H4 (cell line): Measurements from ENCODE around the gene CERS6. TPM values are rescaled to one million over a fixed set of nuclear protein-coding genes. Genes with fewer than 3 reads are reported as not detected.

Source experiments
- DNase-seq: peaks from one replicate; pipeline ENCODE4 v3.0.0-alpha.2; 2015; ENCODE audit warnings: low spot score
- total RNA-seq: library from RNA; depleted of rRNA; stranded (reverse); fragments of >200 nt; shearing (Covaris generic); gene quantifications from 2 replicates; pipeline ENCODE4 v1.2.3, GENCODE V29; 2014

The CERS6 gene
- total RNA-seq, 1 experiment from 2014 or later: 18.8 TPM

DNA sequence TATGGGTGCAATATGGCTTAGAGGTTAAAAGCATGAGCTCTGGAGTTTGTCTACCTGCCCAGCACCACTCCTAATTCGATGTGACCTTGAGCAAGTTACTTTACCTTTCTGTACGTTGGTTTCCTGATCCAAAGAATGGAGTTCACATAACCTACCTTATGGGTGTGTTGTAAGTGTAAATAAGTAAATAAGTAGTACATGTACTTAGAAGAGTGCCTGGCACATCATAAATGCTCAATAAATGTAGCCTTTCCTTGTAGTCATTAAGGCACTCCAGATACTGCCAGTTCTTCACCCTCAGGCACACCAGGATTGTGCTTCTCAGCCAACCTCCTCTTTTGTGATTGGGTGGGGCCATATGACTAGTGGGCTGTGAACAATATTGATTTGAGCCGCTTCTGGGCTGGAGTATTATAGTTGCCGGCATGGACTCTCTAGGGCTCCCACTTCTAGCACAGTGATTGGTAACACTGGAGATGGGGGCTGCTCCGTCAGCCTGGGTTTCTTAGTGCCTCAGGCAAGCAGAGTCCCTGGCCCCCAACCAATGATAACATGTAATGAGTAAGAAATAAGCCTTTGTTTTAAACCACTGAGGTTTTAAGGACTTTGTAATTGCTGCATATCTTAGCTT is 244.7 kb downstream of the CERS6 start:
- DNase-seq: no peak

DNA sequence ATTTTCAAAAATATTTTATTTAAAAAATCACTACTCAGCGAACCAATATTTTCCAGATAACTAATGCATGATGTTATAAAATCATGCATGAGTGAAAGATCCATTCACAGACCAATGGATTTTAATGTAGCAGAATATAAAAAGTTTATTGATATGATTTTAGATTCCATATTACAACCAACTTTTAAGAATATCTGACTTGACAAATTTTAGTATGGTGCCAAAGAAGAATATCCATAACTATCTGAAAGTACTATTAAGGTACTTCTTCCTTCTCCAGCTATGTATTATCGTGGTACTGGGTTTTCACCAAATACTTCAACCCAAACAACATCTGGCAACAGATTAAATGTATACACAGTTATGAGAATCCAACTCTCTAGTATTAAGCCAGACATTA is 246.5 kb downstream of the CERS6 start:
- no peak for DNase-seq

DNA sequence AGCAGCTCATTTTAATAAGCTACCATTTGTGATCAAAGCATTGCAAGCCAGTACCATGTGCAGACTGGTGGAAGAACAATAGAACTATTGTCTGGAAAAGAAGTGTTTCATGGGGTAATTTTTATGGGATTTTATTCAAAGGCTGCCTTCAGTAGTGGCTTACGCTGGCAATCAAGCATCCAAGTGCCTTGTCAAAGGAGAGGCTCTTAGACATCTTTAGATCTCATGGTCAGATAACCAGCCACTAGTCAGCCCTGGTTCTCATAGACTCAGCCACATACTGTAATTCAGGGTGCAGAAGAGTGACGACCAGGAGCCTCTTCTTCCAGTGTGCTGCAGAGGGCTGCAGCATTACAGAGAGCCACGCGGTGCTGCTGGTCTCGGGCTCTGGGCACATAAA is 247.9 kb downstream of the CERS6 start:
- no peak for DNase-seq

DNA sequence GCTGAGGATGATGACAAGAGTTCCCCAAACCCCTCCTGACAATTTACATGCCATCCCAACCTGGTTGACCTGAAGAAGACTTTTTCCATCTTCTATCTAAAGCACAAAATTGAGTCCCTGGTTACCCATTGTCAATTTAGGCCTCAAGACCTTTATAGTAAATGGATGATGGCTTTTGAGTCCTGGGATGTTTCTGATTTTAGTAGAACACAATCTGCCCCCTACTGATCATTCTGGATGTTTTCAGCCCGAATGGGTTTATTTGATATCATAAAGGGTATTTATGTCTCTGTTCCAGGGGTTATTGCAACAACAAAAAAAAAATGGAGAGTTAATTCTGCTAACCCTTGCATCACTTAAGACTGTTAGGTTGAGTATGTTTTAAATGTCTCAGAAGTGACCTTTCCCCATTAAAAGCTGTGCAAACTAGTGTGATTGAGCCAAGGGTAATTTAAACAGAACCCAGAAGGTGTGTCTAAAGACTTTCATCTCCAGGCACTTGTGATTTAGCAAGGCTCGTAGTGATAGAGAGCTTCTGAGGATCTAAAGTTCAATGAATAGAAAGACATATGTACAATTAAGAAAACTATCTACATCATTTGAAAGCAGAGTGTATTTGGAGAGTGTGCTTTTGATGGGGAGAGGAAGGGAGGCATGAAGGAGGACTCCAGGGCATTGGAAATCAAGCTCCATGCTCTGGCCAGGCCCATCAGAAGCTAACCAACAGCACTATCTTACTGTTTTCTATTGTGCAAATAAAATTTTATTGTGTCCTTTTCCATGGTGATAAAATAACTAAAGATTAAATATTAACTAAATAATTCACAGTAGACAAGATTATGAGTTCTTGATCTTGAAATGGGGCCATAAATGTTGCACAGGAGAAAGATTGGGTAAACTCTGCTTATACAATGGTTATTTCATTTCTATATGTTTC is 249.7 kb downstream of the CERS6 start:
- no peak for DNase-seq

DNA sequence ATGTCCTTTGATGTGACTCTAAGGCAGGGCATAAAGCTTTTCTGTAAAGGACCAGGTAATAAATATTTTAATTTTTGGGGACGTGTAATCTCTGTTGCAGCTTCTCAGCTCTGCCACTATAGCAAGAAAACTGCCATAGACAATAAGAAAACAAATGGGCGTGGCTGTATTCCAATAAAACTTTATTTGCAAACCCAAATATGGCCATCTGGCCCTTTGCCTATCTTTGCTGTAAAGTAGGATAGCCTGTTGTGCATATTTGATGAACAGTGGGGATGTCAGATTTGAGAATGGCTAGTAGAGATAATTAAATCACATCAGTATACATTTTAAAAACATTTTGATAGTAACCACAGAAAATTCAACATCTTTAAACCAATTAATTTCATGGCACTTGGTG is 250.7 kb downstream of the CERS6 start:
- no peak for DNase-seq

DNA sequence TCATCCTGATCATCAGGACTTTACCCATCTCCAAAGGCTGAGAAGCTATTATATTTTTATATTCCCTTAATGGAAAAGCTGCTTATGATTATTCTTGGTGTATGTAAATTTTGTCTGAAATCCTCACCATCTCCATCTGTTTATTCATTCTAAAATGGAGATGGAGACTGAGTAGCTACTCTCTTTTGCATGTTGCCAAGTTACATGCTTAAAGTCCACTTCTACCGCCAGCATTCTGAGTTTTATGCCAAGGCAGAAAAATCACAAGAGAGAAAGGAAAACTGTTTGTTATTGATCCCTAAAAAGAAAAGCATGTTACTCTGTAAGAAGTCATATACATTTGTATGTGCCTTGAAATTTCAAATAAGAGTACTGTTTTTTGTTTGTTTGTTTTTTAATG is 252.0 kb downstream of the CERS6 start:
- no peak for DNase-seq

DNA sequence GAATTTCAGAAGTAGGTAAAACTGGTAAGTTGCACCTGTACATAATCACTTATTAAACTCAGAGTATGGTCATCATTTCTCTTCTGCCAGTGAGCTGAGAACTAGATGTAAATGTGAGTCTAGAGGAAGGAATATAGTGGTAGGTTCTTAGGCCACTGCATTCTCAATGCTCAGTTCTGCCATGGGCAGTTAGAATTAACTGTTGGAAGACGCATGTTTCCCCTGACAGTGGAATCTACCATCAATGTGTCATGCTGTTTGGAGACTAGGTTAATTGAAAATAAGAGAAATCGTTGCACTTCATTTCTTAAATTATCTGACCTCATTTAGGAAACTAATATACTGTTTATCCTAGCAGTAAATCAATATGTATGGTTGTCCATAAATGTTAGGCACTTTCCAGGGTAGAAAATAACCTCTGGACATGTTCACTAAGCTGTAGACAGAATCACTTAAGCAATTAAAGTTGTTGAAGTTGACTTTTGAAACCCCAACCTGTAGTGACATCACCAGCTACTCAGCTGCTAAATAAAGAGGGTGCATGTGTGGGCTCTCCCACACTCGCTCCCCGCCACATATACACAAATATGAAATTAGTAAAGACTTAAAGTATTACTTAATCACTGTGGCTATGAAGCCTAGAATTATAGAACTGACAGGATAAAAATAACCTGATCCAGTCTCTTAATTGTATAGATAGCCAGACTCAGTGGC is 254.8 kb downstream of the CERS6 start:
- DNase-seq: no peak

DNA sequence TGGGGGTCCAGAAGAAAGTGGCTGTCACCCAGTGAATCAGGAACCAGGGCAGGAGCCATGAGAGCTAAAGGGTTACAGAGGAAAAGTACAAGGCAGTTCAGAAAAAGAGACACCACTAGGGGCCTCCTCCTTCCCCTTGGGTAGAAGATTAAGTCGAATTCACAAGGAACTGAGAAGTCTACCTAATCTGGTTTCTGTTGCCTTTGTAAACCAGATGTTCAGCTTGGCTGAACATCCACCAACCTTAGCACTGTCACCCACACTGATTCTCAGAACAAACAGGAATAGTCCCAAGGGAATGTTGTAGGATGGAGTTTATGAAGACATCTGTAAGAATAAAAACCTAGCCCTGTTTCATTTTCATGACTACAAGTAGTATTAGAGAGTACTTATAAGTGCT is 256.0 kb downstream of the CERS6 start:
- no peak for DNase-seq

DNA sequence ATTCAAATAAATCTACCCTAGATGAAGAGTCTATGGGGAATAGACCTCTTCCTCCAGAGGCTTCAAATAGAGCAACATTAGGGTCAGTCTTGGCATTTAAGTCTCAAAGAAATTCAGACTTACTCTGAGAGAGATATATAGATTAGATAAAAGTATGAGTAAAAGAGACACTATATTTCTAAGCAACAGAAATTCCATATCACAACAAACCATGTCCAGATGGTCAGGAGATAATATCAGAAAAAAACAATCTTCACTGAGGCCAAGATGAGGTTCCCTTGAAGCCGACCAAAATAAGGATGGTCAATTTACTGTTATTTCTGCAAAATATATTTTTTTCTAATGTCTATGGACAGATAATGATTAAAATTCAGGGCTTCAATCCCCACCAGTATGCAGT is 257.3 kb downstream of the CERS6 start:
- DNase-seq: no peak

DNA sequence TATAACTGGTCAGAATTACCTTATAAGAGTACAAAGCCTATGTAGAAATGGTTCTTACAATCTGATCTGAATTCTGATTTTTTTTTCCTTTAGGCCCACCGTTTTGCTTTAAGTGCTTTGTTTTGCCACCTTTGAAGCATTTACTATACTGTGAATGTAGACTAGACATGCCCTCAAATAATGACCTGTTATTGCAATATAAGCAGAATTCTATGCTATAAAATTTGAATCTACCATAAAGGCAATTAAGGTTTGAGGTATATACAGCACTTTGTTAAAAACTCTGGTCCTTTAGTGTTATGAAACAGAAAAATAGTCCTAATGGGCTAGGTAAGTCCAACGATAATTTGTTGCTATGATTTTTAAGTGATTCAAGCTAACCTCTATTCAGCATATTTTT is 259.8 kb downstream of the CERS6 start:
- DNase-seq: no peak

DNA sequence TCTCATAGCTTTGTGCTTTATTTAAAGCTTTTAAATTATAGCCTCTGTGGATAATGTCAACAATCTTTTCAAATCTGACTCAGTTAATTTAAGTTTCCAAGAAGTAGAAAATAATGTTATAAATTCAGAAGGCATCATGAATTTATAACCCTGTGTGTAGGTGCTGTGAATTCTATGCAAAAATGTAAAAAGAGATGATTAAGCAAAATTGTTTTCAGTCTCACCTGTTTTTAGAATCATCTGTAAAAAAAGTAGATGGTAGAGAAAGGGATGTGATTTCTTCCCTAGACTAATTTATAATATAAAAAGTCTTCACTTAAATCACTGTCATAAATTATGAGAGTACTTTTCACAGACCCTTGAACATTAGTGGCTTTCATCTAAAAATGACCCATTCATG is 260.8 kb downstream of the CERS6 start:
- DNase-seq: no peak

DNA sequence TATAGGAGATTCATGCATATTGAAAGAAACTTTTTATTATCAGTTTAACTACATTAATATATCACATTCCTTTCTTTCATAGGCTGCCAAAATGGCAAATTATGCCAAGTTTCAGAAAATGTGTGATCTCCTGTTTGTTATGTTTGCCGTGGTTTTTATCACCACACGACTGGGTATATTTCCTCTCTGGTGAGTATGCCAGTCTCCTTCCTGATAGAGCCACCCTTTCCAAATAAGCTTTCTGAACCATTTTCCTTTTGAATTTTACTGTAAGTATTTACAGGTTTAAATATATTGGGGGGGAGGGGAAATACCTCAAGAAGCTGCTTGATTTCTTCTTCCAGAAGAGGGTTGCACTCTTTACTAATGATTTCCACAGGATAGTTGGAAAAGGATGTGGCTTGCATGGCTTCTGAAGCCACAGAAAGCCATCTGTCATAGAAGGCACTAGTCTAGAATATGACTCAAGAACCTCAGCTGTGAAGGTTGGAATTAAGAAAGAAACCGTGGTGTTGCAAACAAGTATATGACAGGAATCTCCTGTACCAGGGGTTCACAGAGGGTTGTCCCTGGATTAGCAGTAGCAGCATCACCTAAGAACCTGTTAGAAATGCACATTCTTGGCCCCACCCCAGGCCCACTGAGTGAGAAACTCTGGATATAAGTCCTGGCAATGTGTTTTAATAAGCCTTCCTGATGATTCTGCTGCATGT is 261.9 kb downstream of the CERS6 start:
- peak; percentile 13 for DNase-seq

DNA sequence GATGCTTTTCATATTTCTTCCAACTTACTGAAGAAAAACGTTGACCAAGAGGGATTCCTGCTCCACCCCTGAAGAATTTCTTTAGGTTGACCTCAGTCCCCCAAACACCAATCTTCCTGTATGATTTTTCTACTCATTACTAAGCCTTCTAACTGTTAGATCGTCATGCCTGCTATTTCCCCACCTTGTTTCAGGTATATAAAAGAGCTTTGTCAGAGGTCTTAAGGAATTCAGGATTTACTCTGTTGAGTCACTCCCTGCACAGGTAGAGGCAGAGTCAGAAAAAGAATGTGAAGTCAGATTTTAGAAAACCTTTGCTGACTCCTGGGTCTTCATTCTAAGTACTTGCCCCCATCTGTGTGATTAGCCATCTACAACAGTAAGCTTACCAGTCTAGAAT is 262.6 kb downstream of the CERS6 start:
- DNase-seq: no peak

DNA sequence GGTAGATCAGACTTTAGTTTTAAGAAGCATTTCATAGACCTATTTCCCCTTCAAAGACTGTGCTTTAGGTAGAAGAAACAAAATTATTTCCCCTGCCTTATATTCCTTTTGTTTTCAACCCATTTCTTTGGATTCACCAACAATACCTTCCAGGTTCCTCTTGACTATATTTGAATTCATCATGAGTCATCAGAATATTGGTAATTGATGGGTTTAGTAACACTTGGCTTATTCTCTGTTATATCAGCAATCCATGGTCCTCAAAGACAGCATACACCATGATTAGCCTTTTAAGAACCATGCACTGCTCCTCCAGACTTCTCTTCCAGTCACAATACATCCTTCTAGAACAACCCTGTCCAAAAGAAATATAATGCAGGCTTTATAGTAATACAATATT is 263.4 kb downstream of the CERS6 start:
- no peak for DNase-seq

DNA sequence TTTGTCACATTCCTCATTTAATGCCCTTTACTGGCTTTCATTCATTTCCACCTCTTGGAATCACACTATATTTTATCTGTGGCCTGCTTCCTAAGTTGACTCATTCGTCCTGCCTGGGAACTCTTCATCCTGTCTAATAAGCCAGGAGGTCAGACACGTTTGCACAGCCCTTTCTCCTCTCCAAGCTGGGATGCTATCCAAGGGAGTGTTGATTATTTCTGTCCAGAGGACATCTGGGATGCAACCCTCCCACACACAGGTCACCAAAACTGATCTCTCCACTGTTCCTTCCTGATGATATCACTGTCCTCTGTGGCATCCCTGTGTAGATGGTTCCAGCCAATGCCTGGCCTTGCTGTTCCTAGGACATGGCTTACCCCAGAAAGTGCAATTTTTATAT is 266.5 kb downstream of the CERS6 start:
- no peak for DNase-seq

DNA sequence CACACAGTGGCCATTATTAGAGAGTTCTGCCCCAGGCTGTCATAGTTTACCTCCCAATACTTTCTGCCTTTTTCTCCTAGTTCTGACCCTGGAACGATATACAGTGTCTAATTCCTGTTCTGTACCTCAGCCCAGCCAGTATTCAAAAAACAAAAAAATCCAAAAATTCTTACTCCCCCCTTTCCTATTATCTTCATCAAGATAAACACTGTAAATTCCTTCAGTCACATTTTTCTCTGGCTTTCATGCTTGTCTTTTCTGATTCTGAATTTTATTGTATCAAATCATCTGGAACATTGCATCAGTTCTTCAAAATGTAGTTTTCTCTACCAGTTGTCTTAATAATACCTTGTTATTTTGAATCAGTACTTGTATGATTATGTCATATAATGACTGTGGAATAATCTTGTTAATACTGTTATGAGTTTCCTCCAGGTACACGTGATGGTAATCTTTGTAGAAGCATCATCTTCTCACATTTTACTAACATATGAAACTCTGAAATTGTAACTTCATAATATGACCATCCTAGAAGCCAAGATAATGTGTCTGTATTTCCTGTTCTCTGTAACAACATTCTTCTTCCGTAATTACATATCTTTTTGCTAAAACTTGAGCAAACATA is 267.3 kb downstream of the CERS6 start:
- no peak for DNase-seq

DNA sequence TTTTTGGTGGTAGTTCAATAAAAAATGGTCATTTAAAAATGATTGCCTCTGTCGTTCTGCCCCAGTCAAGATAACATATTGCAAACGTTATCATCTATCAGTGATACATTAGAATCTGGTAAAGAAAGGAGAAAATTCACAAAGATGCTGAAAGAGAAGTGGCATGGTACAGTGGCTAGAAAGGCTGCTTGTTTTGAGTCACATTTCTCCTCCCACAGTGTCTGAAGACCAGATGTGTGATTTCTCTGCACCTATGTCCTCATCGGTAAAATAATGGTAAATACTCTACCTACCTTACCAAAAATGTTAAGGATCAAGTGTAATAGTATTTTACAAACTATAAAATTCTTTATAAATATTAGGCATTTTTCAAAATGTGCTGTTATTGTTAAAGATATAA is 270.3 kb downstream of the CERS6 start:
- DNase-seq: no peak

DNA sequence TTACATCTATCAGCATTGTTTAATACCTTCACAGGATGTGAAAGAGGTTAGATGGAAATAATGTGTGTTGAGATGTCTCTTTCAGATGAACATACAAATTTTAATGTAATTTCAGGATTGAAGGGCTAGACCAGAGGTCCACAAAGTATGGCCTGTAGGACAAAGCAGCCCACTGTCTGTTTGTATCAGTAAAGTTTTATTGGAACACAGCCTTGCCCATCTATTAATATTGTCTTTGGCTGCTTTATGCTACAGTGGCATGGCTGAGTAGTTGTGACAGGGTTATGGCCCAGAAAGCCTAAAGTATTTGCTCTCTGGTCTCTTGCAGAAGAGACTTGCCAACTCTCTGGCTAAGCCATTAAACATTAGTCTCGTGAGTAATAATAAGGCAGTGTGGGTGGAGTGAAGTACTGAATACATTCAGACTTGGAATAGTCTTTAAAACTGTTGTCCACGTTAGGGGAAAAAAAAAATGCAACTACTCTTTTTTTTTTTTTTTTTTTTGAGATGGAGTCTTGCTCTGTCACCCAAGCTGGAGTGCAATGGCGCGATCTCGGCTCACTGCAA is 271.9 kb downstream of the CERS6 start:
- DNase-seq: no peak

DNA sequence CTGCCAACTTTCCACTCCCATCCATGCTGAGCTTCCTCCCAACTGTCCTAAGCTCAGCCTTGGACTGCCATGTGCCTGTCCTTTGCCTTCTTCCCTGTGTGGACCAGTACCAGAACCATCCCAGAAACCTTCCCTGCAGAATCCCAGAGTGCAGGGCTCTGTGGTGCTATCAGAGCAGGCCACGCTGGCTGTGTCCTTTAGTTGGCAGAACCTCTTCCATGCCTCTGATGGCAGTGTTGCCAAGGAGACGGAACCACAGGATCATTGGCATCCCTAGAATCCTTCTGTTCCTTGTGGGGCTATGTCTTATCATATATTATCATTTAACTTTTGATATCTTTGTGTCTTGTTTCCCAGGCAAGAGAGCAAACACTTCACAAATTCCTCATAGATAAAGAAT is 273.4 kb downstream of the CERS6 start:
- no peak for DNase-seq

DNA sequence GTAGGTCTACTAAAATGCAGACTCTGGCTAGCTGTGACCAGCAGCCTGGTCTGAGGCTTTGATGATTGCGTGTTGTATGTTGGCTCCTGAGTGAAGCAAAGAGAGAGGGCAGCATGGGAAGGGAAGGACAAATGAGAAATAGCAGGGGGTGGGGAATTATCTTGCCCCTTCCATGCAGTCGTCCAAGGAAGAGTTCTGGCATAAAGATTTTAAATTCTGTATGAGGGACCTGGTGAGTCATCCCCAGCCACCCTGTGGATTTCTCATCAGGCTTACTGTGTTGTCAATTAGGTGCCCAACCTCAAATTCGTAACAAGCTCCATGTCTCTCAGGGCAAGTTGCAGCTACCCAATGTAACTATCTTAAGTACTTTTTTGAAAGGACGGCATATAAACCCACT is 274.3 kb downstream of the CERS6 start:
- no peak for DNase-seq

DNA sequence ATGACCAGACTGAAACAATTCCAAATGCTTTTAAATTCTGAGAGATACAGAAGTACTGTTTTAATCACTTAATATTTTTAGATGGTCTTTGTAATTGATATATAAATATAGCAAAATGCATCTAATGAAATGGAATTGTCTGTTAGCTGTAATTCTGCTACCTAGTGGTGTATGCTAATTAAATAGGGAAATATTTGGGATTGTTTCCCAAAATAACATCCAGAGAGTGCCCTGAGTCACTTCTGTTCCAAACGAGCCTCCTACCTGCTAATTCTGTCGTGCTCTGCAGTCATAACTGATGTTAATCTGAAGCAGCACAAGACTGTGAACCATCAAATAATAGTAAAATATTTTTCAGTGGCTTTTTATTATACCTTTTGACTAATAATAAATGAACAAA is 274.9 kb downstream of the CERS6 start:
- DNase-seq: no peak
